PC-9 (cell line): ENCODE results near the gene SOCS2. TPM values are rescaled to one million over a fixed set of nuclear protein-coding genes. Genes with fewer than 3 reads are reported as not detected.

Experiments used
- BruUV-seq: library from RNA; stranded (reverse); fragments of 400-500 nt; replicated peaks from 2 replicates; lab custom pipeline; 2021; lab: Mats Ljungman, UMichigan
- CTCF ChIA-PET: fragments of 300-600 bp; sonication (Branson Sonifier 250); formaldehyde crosslinking; loops from one replicate; lab custom pipeline; 2022; ENCODE audit warnings: antibody characterized with exemption; lab: Charles Lee
- POLR2A ChIA-PET: fragments of 300-600 bp; sonication (Branson Sonifier 250); formaldehyde crosslinking; loops from one replicate; lab custom pipeline; 2022; ENCODE audit warnings: antibody characterized with exemption; ENCODE audit not compliant: unreplicated experiment; lab: Charles Lee
- DNase-seq, 2 experiments: peaks; one replicate each; pipeline versions ENCODE4 v3.0.0 to v3.0.0-alpha.2; 2015 to 2022; ENCODE audit warnings: mixed read lengths in 1 of 2
- H2AFZ ChIP-seq: fragments of 200-600 bp; sonication (generic); 2 replicates; pipeline ENCODE4 v1.8.1; 2017; ENCODE audit warnings: antibody characterized with exemption
- H3F3A ChIP-seq: fragments of 200-600 bp; sonication (generic); 2 replicates; pipeline ENCODE4 v1.8.1; 2017; ENCODE audit warnings: antibody characterized with exemption, mild to moderate bottlenecking, low read depth; ENCODE audit not compliant: insufficient read depth
- H3K27ac ChIP-seq: fragments of 200-600 bp; sonication (generic); 2 replicates; pipeline ENCODE4 v1.6.1; 2016; ENCODE audit warnings: mixed run types
- H3K27me3 ChIP-seq: fragments of 200-600 bp; sonication (generic); 2 replicates; pipeline ENCODE4 v1.6.1; 2016; ENCODE audit warnings: low read depth, mixed run types; ENCODE audit not compliant: insufficient read depth
- H3K36me3 ChIP-seq: fragments of 200-600 bp; sonication (generic); 2 replicates; pipeline ENCODE4 v1.6.1; 2016; ENCODE audit warnings: low read depth, mixed run types
- H3K4me1 ChIP-seq: fragments of 200-600 bp; sonication (generic); replicated peaks from 2 replicates; pipeline ENCODE4 v1.6.1; 2016; ENCODE audit warnings: mixed run types; ENCODE audit not compliant: insufficient read depth
- H3K4me2 ChIP-seq: fragments of 200-600 bp; sonication (generic); 2 replicates; pipeline ENCODE4 v1.6.1; 2017; ENCODE audit warnings: mixed run types
- H3K4me3 ChIP-seq: fragments of 200-600 bp; sonication (generic); 2 replicates; pipeline ENCODE4 v1.6.1; 2016; ENCODE audit warnings: mixed run types
- H3K79me2 ChIP-seq: fragments of 200-600 bp; sonication (generic); 2 replicates; pipeline ENCODE4 v1.6.1; 2017; ENCODE audit warnings: low read depth, mixed run types
- H3K9me2 ChIP-seq: fragments of 200-600 bp; sonication (generic); 2 replicates; pipeline ENCODE4 v1.8.1; 2017; ENCODE audit warnings: mild to moderate bottlenecking; ENCODE audit not compliant: insufficient read depth
- H3K9me3 ChIP-seq: fragments of 200-600 bp; sonication (generic); 2 replicates; pipeline ENCODE4 v1.8.1; 2016; ENCODE audit warnings: low read depth; ENCODE audit not compliant: insufficient read depth
- H4K20me1 ChIP-seq: fragments of 200-600 bp; sonication (generic); 2 replicates; pipeline ENCODE4 v1.8.1; 2017; ENCODE audit not compliant: insufficient read depth
- EZH2 ChIP-seq: fragments of 200-600 bp; sonication (generic); IDR thresholded peaks from 2 replicates; pipeline ENCODE4 v1.8.0; 2017; ENCODE audit warnings: antibody characterized with exemption, low read depth
- intact Hi-C: fragments of 100-400 bp; cut with micrococcal nuclease; formaldehyde crosslinking; loops from one replicate; pipeline ENCODE4 v1.10.0; 2022; ENCODE audit not compliant: unreplicated experiment
- total RNA-seq: library from RNA; stranded (reverse); gene quantifications from 2 replicates; pipeline ENCODE4 v1.2.3, GENCODE V29; 2021
- TF ChIP-seq, protein P1 (sequence below): fragments of 200-600 bp; sonication (generic); conservative IDR thresholded peaks from 2 replicates; pipeline ENCODE4 v1.6.1; 2017; ENCODE audit warnings: mixed run types, antibody characterized with exemption, mild to moderate bottlenecking, moderate library complexity

The SOCS2 gene
- total RNA-seq, 1 experiment from 2014 or later = 9.2 TPM

DNA sequence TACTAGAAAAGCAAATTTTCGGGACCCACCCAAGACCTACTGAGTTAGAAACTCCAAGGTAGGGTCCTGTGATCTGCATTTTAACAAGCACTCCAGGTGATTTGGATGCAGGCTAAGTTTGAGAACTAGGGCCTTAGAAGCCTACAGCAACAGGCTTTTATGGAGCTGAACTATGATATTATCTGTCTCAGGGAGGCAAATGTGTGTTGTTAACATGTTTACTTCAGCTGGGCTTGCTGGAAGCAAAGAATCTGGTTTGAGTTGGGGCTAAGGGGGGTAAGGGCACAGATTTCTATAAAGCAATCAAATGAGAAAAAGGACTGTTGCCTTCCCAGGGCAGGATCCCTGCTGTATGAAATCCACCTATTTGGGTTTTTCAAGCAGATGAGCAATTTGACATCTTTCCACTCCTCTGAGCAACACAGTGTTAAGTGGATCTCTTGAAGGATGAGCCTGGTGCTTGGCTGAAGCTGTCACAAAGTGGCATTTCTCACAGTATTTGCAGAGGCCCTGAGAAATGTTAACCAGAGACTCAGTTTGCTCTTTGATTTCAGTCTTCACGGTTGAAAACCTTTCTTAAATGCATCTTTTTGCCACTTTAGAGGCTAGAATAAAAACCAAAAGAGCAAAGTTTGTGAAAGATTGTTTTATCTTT, 36.2 kb upstream of the SOCS2 start:
- H3K9me2 ChIP-seq = no peaks in the 10 kb centered on the region; the same call in 1 of the 2 replicates
- H3F3A ChIP-seq = no peaks in the 10 kb centered on the region
- ChIA-PET POLR2A (no interaction called here), CTCF (no interaction called here)
- TF ChIP-seq, protein P1, sequence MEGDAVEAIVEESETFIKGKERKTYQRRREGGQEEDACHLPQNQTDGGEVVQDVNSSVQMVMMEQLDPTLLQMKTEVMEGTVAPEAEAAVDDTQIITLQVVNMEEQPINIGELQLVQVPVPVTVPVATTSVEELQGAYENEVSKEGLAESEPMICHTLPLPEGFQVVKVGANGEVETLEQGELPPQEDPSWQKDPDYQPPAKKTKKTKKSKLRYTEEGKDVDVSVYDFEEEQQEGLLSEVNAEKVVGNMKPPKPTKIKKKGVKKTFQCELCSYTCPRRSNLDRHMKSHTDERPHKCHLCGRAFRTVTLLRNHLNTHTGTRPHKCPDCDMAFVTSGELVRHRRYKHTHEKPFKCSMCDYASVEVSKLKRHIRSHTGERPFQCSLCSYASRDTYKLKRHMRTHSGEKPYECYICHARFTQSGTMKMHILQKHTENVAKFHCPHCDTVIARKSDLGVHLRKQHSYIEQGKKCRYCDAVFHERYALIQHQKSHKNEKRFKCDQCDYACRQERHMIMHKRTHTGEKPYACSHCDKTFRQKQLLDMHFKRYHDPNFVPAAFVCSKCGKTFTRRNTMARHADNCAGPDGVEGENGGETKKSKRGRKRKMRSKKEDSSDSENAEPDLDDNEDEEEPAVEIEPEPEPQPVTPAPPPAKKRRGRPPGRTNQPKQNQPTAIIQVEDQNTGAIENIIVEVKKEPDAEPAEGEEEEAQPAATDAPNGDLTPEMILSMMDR = no peak
- no peak for TF ChIP-seq EZH2
- no peak overlapping the region for H3K4me3 ChIP-seq
- no TSS peak for BruUV-seq
- no peak for DNase-seq
- H4K20me1 ChIP-seq = no peaks in the 10 kb centered on the region
- H3K79me2 ChIP-seq = no peaks in the 10 kb centered on the region
- no peaks in the 10 kb centered on the region for H3K36me3 ChIP-seq
- intact Hi-C loops = no loop called here
- H3K9me3 ChIP-seq = no peaks in the 10 kb centered on the region
- H3K27ac ChIP-seq = no peak overlapping the region
- H3K4me1 ChIP-seq = no peaks in the 10 kb centered on the region
- H3K27me3 ChIP-seq = no peaks in the 10 kb centered on the region
- H2AFZ ChIP-seq = no peak overlapping the region
- no peak overlapping the region for H3K4me2 ChIP-seq

DNA sequence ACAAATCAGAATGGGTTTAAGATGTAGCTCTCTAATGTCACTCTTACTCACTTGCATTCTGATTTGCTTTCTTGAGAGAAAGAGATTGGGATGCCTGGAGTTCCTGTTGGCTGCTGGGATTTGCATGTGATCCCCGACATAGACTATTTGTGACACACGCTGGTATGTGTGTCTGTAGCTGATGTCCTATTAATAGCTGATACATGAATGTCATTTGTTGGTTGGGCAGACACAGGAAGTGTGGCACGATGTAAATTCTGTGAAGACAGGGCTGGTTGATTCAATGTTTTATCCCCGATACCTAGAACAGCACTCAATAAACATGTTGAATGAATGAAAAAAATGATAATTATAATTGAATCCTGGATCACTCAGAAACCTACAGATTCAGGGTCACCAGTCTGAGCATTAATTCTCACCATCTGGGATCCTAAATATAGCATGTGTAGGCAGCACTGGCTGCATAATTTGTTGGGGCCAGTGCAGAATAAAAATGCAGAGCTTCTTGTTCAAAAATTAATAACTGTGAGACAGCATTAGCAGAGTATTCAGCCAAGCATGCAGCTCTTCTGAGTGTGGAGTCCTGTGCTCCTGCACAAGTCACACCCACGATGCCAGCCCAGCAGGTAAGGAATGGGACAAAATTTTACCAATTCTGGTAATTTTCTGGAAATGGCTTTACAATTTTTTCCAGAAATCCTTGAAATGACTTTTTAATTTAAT, 35.5 kb upstream of the SOCS2 start:
- Histone ChIP-seq H3K79me2 (no peaks in the 10 kb centered on the region), H3K4me2 (no peak overlapping the region), H4K20me1 (no peaks in the 10 kb centered on the region), H2AFZ (no peak overlapping the region), H3K27ac (no peak overlapping the region), H3K4me1 (no peaks in the 10 kb centered on the region), H3K9me2 (no peaks in the 10 kb centered on the region; the same call in 1 of the 2 replicates), H3K36me3 (no peaks in the 10 kb centered on the region), H3F3A (no peaks in the 10 kb centered on the region), H3K9me3 (no peaks in the 10 kb centered on the region), H3K4me3 (no peak overlapping the region), H3K27me3 (no peaks in the 10 kb centered on the region)
- no TSS peak for BruUV-seq
- DNase-seq = no peak
- TF ChIP-seq EZH2 = no peak
- intact Hi-C loops = no loop called here
- CTCF ChIA-PET = no interaction called here
- POLR2A ChIA-PET = interaction anchor here (0.6 kb wide), 2 partner anchors 153 to 565 kb away, joined by 4 to 5 read pairs; no protein-coding TSS in a partner anchor

DNA sequence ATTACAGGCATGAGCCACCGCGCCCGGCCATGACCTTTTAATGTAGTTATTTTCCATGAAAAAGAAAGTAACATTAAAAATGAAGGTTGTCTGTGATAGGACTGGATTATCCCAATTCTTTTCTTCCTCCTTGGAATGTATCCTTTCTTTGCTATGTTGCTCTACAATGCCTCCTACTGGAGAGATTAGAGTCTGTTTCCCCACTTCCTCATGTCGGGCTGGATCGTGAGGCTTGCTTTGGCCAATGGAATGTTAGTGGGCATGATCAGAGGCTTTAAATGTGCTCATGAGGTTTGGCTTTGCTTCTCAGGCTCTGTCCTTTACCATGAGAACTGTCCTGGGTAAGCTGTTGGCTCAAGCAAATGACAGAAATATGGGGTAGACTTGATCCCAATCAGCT, 34.7 kb upstream of the SOCS2 start:
- Histone ChIP-seq H3F3A (no peaks in the 10 kb centered on the region), H2AFZ (no peak overlapping the region), H3K4me1 (no peaks in the 10 kb centered on the region), H3K27ac (no peak overlapping the region), H3K36me3 (no peaks in the 10 kb centered on the region), H3K4me3 (no peak overlapping the region), H3K27me3 (no peaks in the 10 kb centered on the region), H4K20me1 (no peaks in the 10 kb centered on the region), H3K4me2 (no peak overlapping the region), H3K9me2 (no peaks in the 10 kb centered on the region; the same call in 1 of the 2 replicates), H3K9me3 (no peaks in the 10 kb centered on the region), H3K79me2 (no peaks in the 10 kb centered on the region)
- DNase-seq = no peak
- ChIA-PET POLR2A (no interaction called here), CTCF (no interaction called here)
- intact Hi-C loops = no loop called here
- TF ChIP-seq, protein P1 = no peak
- no peak for TF ChIP-seq EZH2
- no TSS peak for BruUV-seq
